NCI-H1694 (cell line): ENCODE data around the gene SLC19A1.
"Not testable (repeated sequence)": the region's sequence is repeated elsewhere in the genome, so short reads cannot be mapped to it uniquely, and the experiment has no call there.

ENCODE experiments used
- DNase-seq: peaks from one replicate; lab custom pipeline; 2025; lab: John Stamatoyannopoulos, UW

Gene SLC19A1

GRCh38 chr21:45505416-45506021, 36.7 kb downstream of the SLC19A1 start:
- DNase-seq, result no peak

DNA sequence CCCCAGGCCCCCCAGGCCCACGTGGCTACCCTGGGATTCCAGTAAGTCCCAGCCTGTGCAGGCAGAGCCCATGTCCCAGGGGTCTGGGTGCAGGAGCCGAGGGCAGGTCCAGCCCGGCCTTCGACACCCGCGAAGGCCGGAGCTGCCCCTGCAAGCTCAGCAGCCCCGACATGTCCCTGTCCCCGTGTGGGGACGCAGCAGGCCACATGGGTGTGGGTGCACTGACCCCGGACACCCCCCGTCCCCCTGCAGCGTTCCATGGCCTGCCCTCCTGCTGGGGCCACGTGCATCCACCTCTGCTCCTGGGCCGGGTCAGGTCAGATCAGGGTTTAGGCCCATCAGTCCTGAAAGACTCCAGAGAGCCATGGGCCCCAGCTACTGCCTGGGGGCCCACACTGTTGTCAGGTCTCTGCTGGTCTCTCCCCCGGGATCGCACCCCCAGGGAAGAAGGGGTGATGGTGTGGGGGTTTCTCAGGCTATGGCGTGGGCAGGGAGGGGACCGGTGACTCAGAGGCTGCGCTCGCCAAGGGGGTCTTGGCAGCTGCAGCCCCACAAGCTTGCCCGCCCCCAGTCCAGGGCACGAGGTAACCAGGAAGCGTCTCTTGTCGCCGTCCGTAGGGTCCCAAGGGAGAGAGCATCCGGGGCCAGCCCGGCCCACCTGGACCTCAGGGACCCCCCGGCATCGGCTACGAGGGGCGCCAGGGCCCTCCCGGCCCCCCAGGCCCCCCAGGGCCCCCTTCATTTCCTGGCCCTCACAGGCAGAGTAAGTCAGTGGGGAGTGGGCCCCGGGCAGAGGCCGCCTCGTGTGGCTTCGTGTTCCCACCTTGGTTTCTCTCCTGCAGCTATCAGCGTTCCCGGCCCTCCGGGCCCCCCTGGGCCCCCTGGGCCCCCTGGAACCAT, 37.5 kb downstream of the SLC19A1 start:
- no peak for DNase-seq

GRCh38 chr21:45504021-45504515, 38.2 kb downstream of the SLC19A1 start:
- DNase-seq, result no peak

GRCh38 chr21:45503226-45503625, 39.0 kb downstream of the SLC19A1 start:
- DNase-seq, result not testable (repeated sequence)

DNA sequence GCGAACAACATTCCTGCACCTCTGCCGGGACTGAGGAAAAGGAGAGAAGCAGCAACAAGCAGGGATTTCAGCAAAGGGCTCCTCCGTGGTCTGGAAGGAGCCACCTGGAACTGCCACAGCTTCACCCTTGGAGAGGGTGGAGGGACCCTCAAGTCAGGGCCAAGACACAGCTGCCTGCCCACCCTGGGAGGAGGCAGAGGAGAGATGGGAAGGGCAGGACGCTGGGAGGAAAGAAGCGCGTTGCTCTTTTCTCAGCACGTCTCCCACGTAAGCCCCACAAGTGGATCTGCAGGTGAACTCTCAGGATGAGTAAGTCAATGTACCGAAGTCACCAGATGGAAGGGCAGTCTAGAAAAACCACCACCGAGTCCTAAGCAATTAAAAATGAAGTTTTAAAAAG, 39.6 kb downstream of the SLC19A1 start:
- DNase-seq, result no peak

DNA sequence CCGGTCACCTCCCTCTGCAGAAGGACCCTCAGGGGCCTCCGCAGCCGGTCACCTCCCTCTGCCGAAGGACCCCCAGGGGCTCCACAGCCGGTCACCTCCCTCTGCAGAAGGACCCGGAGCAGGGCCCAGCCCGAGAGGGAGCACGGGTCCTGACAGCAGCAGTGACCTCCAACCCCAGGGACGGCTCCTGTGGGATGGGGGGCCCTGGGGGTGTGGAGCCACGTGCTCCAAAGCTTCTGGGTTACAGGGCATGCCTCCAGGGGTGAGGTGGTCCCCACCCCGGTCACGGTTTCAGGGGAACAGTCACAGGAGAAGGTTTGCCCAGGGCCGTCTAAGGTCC, 40.3 kb downstream of the SLC19A1 start:
- no peak for DNase-seq

GRCh38 chr21:45501081-45502005, 40.9 kb downstream of the SLC19A1 start:
- not testable (repeated sequence) for DNase-seq

- no peak for DNase-seq
These were observed 42.2 kb downstream of the SLC19A1 start for GRCh38 chr21:45499970-45500577.

DNA sequence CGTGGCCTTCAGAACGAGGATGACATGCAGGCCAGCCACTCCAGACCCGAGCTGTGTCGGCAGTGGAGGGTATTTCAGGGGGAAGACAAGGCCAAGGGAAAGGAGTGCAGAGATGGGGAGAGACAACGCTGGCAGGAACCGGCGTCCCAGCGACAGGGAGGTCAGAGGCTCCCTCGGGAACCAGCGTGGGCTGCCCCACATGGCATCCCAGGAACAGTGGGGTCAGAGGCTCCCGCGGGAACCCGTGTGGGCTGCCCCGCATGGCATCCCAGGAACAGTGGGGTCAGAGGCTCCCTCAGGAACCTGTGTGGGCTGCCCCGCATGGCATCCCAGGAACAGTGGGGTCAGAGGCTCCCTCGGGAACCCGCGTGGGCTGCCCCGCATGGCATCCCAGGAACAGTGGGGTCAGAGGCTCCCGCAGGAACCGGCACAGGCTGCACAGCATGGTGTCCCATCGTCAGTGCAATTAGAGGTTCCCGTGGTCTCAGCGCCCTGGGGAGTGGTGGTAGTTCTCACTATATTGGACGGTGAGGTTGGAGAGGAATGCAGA, 43.0 kb downstream of the SLC19A1 start:
- no peak for DNase-seq

- no peak for DNase-seq
These were observed 43.6 kb downstream of the SLC19A1 start for GRCh38 chr21:45498646-45499000.

- no peak for DNase-seq
These were observed 44.2 kb downstream of the SLC19A1 start for GRCh38 chr21:45497846-45498645.

GRCh38 chr21:45496968-45497845, 45.0 kb downstream of the SLC19A1 start:
- DNase-seq, result no peak

DNA sequence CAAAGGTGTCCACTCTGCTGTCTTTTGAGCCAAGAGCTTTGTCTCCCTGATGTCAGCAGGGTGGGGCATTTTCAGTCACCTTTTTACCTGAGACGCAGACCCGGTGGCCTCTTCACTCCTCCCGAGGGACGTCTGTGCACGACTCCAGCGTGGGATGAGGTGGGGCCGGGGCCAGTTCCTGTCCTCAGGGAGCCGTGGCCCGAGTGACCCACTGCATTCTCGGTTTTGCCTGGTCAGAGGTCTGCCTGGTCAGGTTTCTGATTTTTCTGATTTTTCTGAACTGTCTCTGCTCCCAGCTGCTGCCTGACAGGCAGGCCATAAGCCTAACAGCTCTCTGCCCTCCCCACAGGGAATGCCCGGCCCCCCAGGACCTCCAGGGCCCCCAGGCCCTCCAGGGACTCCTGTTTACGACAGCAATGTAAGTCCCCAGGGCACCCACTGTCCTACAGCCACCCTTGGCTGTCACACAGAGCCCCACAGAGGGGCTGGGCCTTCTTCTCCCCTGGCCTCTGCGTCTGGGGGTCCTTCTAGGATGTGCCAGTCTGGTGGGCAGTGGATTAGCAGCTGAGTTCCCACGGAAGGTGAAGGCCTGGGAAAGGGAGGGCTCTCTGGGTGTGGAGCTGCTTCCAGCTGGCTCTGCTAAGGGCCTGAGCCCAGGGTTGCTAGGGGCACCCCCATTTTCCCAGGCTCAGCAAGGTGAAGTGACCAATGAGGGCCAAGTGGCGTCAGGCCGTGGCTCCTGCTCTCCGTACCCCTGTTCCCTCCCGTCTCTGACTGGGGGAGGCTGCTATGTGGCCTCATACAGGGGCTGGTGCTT, 45.9 kb downstream of the SLC19A1 start:
- no peak for DNase-seq

- no peak for DNase-seq
These were observed 47.2 kb downstream of the SLC19A1 start for GRCh38 chr21:45494851-45495680.

DNA sequence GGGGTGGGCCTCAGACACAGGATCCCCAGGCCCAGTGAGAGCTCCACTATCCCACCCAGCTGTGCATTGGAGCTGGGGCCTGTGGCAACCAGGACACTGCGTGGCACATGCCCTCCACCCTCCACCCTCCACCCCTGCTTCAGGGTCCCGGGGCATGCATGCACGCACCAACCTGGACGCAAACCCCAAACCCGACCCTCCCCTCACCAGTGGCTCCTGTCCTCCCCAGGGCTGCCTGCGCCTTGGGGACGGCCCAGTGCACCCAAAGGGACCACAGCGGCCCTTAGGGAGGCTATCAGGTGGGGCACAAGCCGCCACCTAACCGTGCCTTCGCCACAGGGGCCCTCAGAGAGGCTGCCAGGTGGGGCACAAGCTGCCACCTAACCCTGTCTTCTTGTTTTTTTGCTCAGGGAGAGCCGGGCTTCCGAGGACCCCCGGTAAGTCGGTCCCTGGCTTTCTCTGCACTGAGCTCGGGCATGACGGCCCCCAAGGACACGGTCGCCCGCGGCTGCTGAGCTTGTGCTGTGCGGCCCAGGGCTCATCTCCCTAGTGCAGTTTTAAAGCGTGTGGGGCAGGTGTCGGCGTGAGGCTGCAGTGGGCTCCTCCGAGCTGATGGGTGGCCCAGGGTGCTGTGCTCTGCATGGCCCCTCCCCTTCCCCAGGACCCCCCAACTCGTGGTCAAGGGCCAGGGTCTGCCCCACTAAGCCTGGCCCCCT, 47.9 kb downstream of the SLC19A1 start:
- no peak for DNase-seq

DNA sequence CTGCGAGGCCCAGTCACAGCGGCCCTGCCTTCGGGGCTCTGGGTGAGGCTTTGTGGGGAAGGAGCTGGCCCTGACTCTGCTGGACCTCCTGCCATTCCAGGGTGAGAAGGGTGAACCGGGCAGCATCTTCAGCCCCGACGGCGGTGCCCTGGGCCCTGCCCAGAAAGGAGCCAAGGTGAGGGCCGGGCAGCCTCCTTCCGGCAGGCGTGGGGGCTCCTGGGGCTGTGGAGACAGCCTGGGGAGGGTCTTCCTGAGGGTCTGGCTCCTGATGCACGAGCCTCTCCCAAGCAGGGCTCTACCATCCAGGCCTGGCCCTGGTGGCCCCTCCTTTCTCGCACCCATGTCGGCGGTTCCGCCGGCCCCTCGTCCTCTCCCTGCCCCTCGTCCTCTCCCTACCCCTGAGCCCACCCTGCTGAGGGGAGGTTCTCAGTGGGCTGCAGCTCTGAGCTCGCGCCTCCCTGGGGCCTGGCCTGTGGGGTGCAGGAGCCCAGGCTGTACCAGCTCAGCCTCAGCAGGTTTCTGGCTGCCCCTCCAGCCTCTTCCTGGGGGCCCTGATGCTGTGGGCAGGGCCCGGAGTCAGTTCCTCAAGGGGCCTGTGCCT, 48.7 kb downstream of the SLC19A1 start:
- no peak for DNase-seq

DNA sequence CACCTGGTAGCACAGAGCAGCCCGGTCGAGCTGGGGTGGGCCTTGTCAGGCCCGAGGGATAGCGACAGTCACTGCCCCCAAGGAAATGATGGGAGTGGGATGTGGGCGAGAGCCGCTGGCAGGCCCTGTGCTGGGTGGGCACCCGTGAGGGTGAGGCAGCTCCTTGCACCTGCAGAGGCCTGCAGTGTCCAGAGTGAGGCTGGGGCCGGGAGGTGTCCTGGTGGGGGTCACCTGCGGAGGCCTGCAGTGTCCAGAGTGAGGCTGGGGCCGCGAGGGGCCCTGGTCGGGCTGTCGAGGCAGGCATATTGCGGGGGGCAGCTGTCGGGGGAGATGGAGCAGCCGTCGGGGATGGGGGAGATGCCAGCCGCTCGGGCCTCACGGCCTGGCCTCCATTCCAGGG, 49.5 kb downstream of the SLC19A1 start:
- no peak for DNase-seq
